CD4-positive, alpha-beta T cell treated with Interleukin-12 subunit alpha and Interleukin-12 subunit beta, for 1 hour (primary cell): Measurements from ENCODE around the gene CNOT6.
"Not testable (repeated sequence)": the region's sequence is repeated elsewhere in the genome, so short reads cannot be mapped to it uniquely, and the experiment has no call there.

Source experiments
- DNase-seq: peaks from one replicate; pipeline ENCODE4 v3.0.0-alpha.2; 2020

Gene CNOT6

DNA sequence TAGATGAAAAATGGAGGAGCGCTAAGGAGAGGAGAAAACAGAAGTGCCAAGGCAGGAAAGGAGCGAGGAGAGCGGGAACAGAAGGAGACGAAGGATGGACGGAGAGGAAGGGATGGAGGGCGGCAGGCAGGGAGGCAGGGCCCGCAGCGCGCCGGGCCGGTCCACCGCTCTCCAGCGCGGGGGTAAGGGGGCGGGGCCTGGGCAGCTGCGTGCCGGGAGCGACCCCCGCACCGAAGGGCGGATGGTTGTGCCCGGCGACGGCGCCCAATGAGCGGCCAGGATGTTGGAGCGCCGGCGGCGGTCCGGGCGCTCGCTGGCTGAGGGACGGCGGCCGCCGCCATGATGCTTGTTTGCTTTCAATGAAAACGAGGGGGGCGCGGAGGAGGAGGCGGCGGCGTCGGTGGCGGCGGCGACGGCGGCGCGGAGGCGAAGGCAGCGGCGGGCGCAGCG, at the start of gene CNOT6:
Gene CNOT6, plus strand, starts transcription at position 320 of the 450 bp plus-strand sequence. CDS start 34,898 bp downstream, outside the sequence.
- peak; percentile 97 for DNase-seq

- DNase-seq: no peak
Measured at GRCh38 chr5:180454752-180455151, 39.4 kb upstream of the CNOT6 start.

DNA sequence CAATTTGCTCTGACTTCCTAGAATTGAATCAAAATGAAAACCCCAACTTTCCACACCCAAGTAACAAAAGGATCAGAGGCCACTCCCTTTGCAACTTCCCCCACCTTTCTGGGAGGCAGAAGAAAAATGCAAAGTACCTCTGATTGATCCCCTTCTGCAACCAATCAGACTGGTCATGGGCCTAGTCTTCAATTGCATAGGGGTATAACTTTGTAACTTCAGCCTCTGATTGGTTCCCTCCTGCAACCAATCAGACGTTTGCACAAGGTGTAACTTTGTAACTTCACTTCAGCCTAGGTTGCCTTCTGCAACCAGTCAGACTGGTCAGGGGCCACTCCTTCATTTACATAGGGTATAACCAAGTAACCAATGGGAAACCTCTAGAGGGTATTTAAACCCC, 38.3 kb upstream of the CNOT6 start:
- no peak for DNase-seq

DNA sequence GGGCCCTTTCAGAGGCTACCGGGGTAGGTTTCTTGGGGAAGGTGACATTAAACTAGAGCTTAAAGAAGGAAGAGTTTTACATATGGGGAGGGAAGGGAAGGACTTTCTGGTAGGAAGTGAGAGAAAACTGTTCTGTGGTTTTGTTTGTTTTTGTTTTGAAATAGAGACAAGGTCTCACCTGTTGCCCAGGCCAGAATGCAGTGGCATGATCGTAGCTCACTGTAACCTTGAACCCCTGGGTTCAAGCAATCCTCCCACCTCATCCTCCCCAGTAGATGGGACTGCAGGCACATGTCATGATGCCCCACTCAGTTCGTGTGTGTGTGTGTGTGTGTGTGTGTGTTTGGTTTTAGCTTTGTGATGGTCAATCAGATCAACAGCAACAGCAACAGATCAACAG, 37.4 kb upstream of the CNOT6 start:
- no peak for DNase-seq

GRCh38 chr5:180458852-180459673, 35.1 kb upstream of the CNOT6 start:
- DNase-seq: not testable (repeated sequence)

DNA sequence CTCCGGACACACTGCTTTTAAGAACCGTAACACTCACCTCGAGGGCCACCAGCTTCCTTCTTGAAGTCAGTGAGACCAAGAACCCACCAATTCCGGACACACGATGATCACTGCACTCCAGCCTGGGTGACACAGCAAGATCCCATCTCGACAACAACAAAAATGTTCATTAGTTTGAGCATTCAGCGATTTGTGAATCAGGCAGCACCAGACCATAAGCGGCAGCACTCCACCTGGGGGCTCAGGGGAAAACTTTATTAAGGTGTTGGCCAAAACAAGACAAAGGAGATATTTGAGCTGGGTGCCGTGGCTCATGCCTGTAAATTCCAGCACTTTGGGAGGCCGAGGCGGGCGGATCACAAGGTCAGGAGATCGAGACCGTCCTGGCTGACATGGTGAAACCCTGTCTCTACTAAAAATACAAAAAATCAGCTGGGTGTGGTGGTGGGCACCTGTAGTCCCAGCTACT, 34.5 kb upstream of the CNOT6 start:
- not testable (repeated sequence) for DNase-seq

- DNase-seq: no peak
Measured at GRCh38 chr5:180460834-180461233, 33.3 kb upstream of the CNOT6 start.

DNA sequence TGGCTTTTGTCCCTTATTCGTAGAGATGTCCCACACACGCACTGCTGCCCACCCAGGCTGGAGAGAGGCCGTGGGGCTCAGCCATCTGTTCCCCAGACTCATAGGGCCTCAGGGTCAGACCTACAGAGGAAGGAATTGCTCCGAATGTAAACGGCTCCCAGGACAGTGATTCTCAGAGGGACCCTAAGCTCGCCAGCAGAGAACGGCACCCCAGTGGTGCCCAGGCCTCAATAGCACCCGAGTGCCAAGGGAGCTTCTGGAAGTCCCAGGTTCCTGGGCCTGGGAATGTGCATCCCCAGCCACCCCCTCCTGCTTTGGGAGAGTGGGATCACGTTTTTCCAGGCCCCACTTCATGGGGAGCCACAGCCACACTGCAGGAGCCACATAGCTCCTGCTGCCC, 32.9 kb upstream of the CNOT6 start:
- DNase-seq: no peak

DNA sequence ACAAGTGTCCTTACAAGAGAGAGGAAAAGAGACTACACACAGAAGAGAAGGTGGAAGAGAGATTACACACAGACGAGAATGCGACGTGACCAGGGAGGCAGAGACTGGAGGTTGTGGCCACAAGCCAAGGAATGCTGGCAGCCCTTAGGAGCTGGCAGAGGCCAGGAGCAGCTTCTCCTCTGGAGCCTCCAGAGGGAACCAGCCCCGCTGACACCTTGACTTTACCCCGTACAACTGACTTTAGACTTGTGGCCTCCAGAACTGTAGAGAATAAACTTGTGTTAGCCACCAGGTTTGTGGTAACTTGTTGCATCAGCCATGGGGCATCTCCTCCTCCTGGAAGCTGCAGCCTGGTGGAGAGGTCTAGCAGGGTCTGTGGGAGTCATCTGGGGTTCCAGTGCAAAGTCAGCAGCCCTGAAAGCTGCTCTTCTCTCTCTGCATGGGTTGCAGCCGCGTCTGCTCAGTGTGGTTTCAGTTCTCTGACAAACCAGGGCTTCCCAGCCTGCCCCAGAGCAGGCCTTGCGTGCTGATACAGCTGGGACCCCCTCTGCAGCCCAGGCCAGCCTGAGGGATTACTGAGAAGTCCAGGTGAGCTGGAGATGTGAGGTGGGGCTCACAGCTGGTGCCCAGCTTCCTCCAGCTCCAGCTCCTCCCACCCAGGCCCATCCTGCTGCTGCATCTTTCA, 30.8 kb upstream of the CNOT6 start:
- DNase-seq: no peak

GRCh38 chr5:180463916-180464602, 30.1 kb upstream of the CNOT6 start:
- no peak for DNase-seq

DNA sequence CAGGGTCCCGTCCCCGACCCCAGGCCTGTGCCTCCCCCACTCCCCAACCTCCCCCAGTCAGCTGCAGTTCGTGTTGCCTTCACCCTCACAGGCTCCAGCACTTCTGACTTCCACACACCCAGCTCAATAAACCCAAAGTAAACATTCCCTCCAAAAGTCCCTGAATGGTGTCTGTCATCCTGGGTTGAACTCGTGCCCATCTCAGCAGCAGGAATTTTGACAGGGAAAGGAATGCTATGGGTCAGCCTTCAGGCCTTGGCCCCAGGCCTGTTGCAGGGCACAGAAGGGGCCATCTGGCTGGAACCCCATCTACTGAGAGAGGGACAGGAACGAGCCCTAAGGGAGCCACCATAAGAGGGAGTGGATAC, 29.6 kb upstream of the CNOT6 start:
- no peak for DNase-seq

GRCh38 chr5:180465052-180465451, 29.1 kb upstream of the CNOT6 start:
- DNase-seq: not testable (repeated sequence)

DNA sequence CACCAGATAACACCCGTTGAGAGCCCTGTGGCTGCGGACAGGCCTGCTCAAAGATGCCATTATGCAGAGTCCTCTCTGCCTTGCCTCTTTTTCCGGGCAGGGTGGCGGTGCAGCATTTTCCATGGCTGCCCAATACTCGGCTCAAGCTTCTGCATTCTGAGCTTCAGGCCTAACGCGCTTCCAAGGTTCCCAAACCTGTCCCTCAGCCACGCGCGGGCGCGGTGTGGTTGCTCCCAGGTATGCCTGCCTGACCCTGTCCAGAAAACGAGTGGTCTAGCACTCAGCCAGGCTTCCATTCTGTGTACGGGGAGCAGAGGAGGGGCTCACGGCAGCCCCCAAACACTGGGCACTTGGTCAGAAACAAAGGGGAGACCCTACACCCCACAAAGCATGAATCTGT, 27.9 kb upstream of the CNOT6 start:
- no peak for DNase-seq

DNA sequence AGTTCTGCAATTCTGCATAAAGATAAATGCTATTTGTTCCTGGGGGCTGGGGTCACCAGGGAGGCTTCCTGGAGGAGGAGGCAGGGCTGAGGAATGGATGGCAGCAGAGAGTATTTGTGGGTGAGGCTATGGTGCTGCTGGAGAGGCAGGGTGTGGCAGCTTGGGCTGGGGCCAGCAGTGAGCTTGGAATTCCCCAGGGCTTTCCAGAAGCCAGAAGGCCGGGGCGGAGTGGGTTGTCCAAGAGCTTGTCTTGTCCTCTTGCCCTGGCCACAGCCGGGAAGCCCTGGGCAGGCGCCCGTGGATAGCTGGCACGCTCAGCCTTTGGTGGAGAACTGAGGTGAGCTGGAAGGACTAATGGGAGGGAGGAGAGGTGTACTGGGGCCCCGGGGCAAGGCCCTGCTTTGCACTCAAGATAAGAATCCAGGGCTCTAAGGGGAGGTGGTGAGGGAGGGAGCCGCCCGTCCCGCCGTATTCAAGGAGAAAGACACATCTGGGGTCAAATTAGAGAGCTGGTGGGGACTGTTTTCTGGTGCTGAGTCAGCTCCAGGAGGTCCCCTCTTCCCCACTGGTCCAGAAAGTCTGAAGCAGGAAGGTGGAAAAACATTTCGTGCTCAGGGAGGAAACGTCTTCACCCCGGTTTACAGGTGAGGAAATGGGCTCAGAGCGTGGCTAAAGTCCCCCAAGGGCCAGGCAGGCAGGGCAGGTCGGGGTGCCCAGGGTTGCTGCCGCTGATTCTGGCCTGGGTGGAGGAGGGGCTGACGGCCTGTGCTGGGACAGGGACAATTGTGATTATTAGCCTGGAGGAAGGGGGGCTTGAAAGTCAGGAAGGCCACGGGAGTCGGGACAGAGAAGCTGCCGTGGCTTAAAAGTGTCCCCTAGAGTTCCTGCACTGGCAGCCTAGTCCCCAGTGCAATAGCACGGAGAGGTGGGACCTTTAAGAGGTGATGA, 26.9 kb upstream of the CNOT6 start:
- no peak for DNase-seq

DNA sequence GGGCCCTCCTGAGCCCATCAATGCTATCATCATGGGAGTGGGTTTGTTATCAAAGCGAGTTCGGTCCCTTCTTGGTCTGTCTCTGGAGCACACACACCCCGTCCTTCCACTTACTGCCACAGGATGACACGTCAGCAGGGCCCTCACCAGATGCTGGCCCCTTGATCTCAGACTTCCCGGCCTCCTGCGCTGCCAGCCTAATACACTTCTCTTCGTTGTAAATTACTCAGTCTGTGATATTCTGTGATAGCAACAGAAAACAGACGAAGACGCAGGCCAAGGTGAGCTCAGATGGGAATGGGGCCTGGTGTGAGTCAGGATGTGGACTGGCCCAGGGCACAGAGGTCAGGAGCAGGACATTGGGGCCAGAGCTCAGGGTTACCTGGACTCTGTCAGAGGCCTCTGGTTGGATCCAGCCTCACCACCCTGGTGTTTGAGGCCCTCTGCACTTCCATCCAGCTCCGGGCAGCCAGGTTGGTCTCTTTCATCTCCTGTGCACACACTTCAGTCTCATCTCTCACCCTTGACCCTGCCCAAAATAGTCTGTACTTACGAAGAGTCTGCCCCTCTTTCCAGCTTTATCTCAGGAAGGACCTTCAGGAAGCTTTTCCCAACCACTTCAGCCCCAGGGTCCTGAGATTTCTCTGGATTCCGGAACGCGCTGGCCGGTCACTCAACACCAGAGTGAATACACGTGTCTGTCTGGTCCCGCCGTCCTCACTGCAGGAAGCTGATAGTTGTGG, 26.0 kb upstream of the CNOT6 start:
- no peak for DNase-seq

GRCh38 chr5:180468732-180469585, 25.2 kb upstream of the CNOT6 start:
- DNase-seq: no peak

DNA sequence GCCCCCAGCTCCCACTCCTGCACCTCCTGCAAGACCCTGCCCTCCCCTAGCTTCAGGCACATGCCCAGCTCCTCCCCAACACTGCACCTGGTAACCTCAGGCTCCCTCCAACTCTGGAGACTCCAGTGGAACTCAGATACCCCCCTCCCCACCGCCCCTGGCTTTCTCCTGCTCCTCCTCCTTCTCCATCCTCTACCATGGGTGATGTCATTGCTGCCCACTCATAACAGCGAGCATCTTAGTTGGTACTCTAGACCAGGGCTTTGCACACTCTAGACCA, 24.7 kb upstream of the CNOT6 start:
- DNase-seq: no peak

DNA sequence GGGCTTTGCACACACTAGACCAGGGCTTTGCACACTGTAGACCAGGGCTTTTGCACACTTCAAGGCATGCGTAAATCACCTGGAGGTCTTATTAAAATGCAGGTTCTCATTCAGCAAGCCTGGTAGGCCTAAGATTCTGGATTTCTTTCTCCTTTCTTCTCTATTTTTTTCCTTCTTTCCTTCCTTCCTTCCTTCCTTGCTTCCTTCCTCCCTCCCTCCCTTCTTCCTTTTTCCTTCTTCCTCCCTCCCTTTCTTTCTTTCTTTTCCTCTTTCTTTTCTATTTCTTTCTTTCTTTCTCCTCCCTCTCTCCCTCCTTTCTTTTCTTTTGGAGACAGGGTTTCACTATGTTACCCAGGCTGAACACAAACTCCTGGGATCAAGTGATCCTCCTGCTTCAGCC, 24.3 kb upstream of the CNOT6 start:
- DNase-seq: no peak

DNA sequence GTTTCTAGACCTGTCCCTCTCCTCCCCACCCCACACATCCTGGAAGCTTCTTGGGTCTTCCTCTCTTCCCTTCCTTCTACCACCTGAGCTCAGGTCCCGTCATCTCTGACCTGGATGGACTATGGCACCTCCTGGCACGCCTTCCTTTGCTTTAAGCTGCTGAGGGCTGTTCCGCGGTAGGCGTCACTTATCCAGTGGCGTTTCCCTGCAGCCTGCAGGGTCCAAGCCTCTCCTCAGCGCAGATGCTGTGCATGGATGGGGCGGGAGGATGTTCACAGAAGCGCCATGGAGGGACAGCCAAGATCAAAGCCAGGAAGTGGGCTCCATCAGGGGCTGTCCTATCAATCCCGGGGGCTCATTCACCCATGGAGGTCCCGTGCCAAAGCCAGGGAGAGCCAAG, 23.8 kb upstream of the CNOT6 start:
- no peak for DNase-seq

DNA sequence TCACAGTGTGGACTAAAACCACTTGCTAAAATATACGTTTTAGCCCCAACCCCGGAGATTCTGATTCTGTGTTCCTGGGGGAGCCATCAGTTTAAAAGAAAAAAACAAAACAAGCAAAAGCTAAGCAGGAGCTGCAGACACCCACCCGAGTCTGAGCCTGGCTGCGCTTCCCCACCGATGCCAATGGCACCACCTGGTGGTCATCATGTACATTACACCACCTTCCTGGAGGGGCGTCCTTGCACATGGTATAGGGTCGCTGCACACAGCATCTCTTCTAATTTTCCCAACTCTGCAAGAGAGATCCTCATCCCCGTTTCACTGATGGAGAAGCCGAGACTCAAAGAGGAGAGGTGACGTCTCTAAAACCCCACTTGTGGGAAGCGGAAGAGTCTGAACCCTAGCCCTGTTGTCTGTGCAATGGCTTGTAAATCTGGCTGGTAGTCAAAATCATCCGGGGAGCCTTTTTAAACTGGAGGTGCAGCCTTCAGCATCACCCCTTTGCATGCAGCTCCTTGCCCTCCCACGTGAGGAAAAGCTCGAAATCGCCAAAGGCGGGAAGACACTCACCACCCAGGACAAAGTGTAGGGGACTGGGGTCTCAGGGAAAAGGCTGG, 23.1 kb upstream of the CNOT6 start:
- peak; percentile 62 for DNase-seq

GRCh38 chr5:180471866-180472265, 22.3 kb upstream of the CNOT6 start:
- no peak for DNase-seq
